NCI-H146 treated with DMSO at 0.1 percent for 48 hours (cell line): ENCODE data around the gene OSM.

ENCODE experiments used
- DNase-seq: peaks from one replicate; lab custom pipeline; 2025; ENCODE audit not compliant: unreplicated experiment; lab: John Stamatoyannopoulos, UW

The OSM gene

DNA sequence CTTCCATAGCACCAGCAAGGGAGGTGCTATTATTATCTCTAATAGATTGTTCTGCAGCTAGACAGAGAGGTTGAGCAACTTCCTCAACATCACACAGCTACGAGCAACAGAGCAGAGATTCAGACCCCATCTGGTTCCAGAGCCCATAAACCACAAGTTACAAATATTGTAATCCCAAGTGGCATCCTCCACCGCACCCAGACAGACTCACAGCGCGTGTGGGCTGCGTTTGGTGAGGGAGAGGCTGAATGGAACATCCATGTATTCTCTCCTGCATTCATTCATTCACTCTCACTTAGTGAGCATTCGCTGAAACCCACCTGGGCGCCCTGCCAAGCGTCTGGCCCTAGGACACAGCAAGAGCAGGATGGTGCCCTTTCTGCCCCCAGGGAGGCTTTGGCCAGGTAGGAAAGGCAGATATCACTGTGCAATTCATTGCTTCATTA lies 53.6 kb downstream of the OSM start:
- DNase-seq, result no peak
